Inflammatory macrophage treated with lipopolysaccharide for 1 hour (primary cell): ENCODE results near the gene SERPINI1.

Experiments
- DNase-seq, 2 donors: peaks; one replicate each; pipeline ENCODE4 v3.0.0-alpha.2; 2020 to 2022

Gene SERPINI1

GRCh38 chr3:167734498-167735232 is 856 bp upstream of the SERPINI1 start, which contains the start of gene PDCD10:
PDCD10 (minus strand) TSS chr3:167734892; CDS start chr3:167720157, 14,735 bp downstream.
- DNase-seq, result peak; percentile 97 to 99

GRCh38 chr3:167736264-167736787 is 805 bp downstream of the SERPINI1 start:
- no peak for DNase-seq

GRCh38 chr3:167736997-167737396 is 1.5 kb downstream of the SERPINI1 start:
- no peak for DNase-seq

- no peak for DNase-seq
Measured at GRCh38 chr3:167738037-167738436, 2.5 kb downstream of the SERPINI1 start.

- no peak for DNase-seq
Measured at GRCh38 chr3:167739190-167739810, 3.8 kb downstream of the SERPINI1 start.

GRCh38 chr3:167740961-167741587 is 5.6 kb downstream of the SERPINI1 start:
- peak in 1 of 2 donors; percentile 24 for DNase-seq

- no peak for DNase-seq
Measured at GRCh38 chr3:167742338-167742737, 6.8 kb downstream of the SERPINI1 start.

GRCh38 chr3:167743799-167744198 is 8.3 kb downstream of the SERPINI1 start:
- peak in 1 of 2 donors; percentile 25 for DNase-seq

- no peak for DNase-seq
Measured at GRCh38 chr3:167749209-167749608, 13.7 kb downstream of the SERPINI1 start.

- no peak for DNase-seq
Measured at GRCh38 chr3:167749728-167750127, 14.2 kb downstream of the SERPINI1 start.

- DNase-seq, result peak; percentile 78 to 92
Measured at GRCh38 chr3:167750272-167750971, 14.9 kb downstream of the SERPINI1 start.

GRCh38 chr3:167754049-167754448 is 18.5 kb downstream of the SERPINI1 start:
- no peak for DNase-seq

GRCh38 chr3:167761302-167761701 is 25.8 kb downstream of the SERPINI1 start:
- no peak for DNase-seq

GRCh38 chr3:167762296-167762695 is 26.8 kb downstream of the SERPINI1 start:
- no peak for DNase-seq

GRCh38 chr3:167772992-167773391 is 37.5 kb downstream of the SERPINI1 start:
- DNase-seq, result no peak

GRCh38 chr3:167773584-167773983 is 38.1 kb downstream of the SERPINI1 start:
- DNase-seq, result no peak

- no peak for DNase-seq
Measured at GRCh38 chr3:167776066-167776685, 40.7 kb downstream of the SERPINI1 start.

GRCh38 chr3:167777356-167777755 is 41.8 kb downstream of the SERPINI1 start:
- no peak for DNase-seq

- no peak for DNase-seq
Measured at GRCh38 chr3:167780214-167780883, 44.8 kb downstream of the SERPINI1 start.

GRCh38 chr3:167783781-167784180 is 48.3 kb downstream of the SERPINI1 start:
- DNase-seq, result no peak

GRCh38 chr3:167785790-167786189 is 50.3 kb downstream of the SERPINI1 start:
- DNase-seq, result no peak

GRCh38 chr3:167787440-167787839 is 51.9 kb downstream of the SERPINI1 start:
- no peak for DNase-seq
